Measurements from ENCODE around the gene CAST.

- TF ChIP-seq CTCF (IDR thresholded peaks at IDR 0.05; ENCODE audit: extremely low read depth in 1 of 2, insufficient read depth in 1 of 2, low read depth in 1 of 2, low read length in 2 of 2) = no peak
- no peak for TF ChIP-seq EZH2 (IDR thresholded peaks at IDR 0.05; ENCODE audit: borderline replicate concordance, low read depth, low read length, severe bottlenecking)
These were observed 127.7 kb downstream of the CAST start for GRCh38 chr5:96789794-96790330.

Measured in endothelial cell of umbilical vein (primary cell).